ENCODE data around the gene RPTOR.

DNA sequence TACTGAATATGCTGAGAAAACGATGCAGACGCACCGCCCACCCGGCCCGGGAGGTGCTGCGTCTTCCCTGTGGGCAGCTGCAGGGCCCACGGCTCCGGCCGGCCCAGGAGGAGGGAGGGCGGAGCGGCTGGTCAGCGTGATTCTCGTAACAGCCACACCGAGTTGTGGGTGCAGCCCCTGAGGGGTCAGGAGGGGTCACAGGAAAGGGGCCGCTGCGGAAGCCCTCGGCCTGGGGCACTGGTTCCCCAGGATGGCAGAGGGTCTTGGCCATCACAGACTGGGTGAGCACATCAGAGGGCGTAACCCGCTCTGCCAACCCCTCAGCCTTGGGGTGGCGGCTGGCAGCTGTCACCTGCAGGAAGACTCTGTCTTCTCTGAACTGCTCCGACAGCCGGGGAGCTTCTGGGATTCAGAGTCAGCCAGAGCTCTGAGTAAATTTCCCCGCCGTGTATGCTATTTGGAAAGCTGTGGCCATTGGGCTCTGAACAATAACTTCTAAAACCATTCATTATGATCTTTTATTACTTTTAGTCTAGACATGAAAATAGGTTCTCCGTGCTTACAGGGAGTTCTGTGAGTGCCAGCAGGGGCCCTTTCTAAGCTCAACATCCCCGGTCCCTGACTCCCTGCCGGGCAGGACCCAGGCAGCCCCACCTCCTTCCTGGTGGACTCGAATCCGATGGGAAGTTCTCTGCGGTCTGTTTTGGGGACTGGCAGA, 359.6 kb downstream of the RPTOR start:
- TF ChIP-seq, protein P1, sequence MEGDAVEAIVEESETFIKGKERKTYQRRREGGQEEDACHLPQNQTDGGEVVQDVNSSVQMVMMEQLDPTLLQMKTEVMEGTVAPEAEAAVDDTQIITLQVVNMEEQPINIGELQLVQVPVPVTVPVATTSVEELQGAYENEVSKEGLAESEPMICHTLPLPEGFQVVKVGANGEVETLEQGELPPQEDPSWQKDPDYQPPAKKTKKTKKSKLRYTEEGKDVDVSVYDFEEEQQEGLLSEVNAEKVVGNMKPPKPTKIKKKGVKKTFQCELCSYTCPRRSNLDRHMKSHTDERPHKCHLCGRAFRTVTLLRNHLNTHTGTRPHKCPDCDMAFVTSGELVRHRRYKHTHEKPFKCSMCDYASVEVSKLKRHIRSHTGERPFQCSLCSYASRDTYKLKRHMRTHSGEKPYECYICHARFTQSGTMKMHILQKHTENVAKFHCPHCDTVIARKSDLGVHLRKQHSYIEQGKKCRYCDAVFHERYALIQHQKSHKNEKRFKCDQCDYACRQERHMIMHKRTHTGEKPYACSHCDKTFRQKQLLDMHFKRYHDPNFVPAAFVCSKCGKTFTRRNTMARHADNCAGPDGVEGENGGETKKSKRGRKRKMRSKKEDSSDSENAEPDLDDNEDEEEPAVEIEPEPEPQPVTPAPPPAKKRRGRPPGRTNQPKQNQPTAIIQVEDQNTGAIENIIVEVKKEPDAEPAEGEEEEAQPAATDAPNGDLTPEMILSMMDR (optimal IDR thresholded peaks at IDR 0.05 in 1 of 3, IDR thresholded peaks at IDR 0.05 in 1 of 3, conservative IDR thresholded peaks at IDR 0.05 in 1 of 3; ENCODE audit: extremely low read depth in 1 of 3, insufficient read depth in 2 of 3, low read length in 3 of 3) = no peak
- no peak for TF ChIP-seq EZH2 (IDR thresholded peaks at IDR 0.05; ENCODE audit: low read length)

Measured in keratinocyte (primary cell).